Osteoblast (primary cell): ENCODE data around the gene IFNAR2. TPM values are rescaled to one million over a fixed set of nuclear protein-coding genes. Genes with fewer than 3 reads are reported as not detected.

Source experiments
- DNase-seq: peaks from one replicate; pipeline ENCODE4 v3.0.0; 2011; ENCODE audit warnings: low spot score, mixed read lengths; ENCODE audit not compliant: insufficient read length; ENCODE audit errors: missing footprints
- H2AFZ ChIP-seq: 2 replicates; pipeline ENCODE4 v1.6.0; 2011; ENCODE audit warnings: mild to moderate bottlenecking, low read length
- H3K27ac ChIP-seq: 2 replicates; pipeline ENCODE4 v1.5.1; 2011; ENCODE audit warnings: mild to moderate bottlenecking, low read depth, low read length, moderate library complexity
- H3K27me3 ChIP-seq: 2 replicates; pipeline ENCODE4 v1.6.0; 2012; ENCODE audit warnings: mild to moderate bottlenecking, control low read depth, inconsistent platforms, low read length, moderate library complexity; ENCODE audit not compliant: insufficient read depth
- H3K36me3 ChIP-seq: 2 replicates; pipeline ENCODE4 v1.5.1; 2011; ENCODE audit warnings: mild to moderate bottlenecking, low read length, control low read depth, moderate library complexity; ENCODE audit not compliant: insufficient read depth
- H3K4me1 ChIP-seq: 2 replicates; pipeline ENCODE4 v1.5.1; 2011; ENCODE audit warnings: mild to moderate bottlenecking, low read length, control low read depth, moderate library complexity; ENCODE audit not compliant: insufficient read depth
- H3K4me2 ChIP-seq: 2 replicates; pipeline ENCODE4 v1.6.0; 2011; ENCODE audit warnings: mild to moderate bottlenecking, low read length; ENCODE audit not compliant: insufficient read depth
- H3K4me3 ChIP-seq: fragments of 200-600 bp; sonication (generic); 3 replicates; pipeline ENCODE4 v1.5.1; 2012; ENCODE audit warnings: mild to moderate bottlenecking, low read length, inconsistent platforms; ENCODE audit not compliant: insufficient read depth
- H3K79me2 ChIP-seq: 2 replicates; pipeline ENCODE4 v1.6.0; 2012; ENCODE audit warnings: mild to moderate bottlenecking, low read length, control low read depth, inconsistent platforms; ENCODE audit not compliant: insufficient read depth
- H3K9me3 ChIP-seq: 2 replicates; pipeline ENCODE4 v1.5.1; 2011; ENCODE audit warnings: low read depth, low read length, control low read depth
- H4K20me1 ChIP-seq: 2 replicates; pipeline ENCODE4 v1.6.0; 2012; ENCODE audit warnings: mild to moderate bottlenecking, low read length, control low read depth; ENCODE audit not compliant: insufficient read depth
- CTCF ChIP-seq: IDR thresholded peaks from 2 replicates; pipeline ENCODE4 v1.5.1; 2011; ENCODE audit warnings: mild to moderate bottlenecking, low read depth, low read length, moderate library complexity; ENCODE audit errors: extremely low read depth
- total RNA-seq: library from RNA; depleted of rRNA; stranded (reverse); fragments of >200 nt; gene quantifications from 2 replicates; pipeline ENCODE4 v1.2.3, GENCODE V29; 2012

Gene IFNAR2
- total RNA-seq, 1 donor = 4.0 TPM

GRCh38 chr21:33244779-33245105 lies 15.0 kb downstream of the IFNAR2 start:
- Histone ChIP-seq H3K4me3 (no peak overlapping the region), H3K27me3 (no peaks in the 10 kb centered on the region), H3K4me1 (no peaks in the 10 kb centered on the region), H3K4me2 (no peak overlapping the region), H4K20me1 (no peaks in the 10 kb centered on the region), H2AFZ (no peak overlapping the region), H3K27ac (no peak overlapping the region), H3K9me3 (no peaks in the 10 kb centered on the region), H3K79me2 (peaks cover 5% of the 10 kb centered on the region), H3K36me3 (peaks cover 26% of the 10 kb centered on the region)
- no peak for DNase-seq
- TF ChIP-seq CTCF = no peak

- Histone ChIP-seq H3K9me3 (no peaks in the 10 kb centered on the region), H3K36me3 (peaks cover 32% of the 10 kb centered on the region), H3K4me1 (no peaks in the 10 kb centered on the region), H4K20me1 (no peaks in the 10 kb centered on the region), H3K4me2 (no peak overlapping the region), H2AFZ (no peak overlapping the region), H3K27me3 (no peaks in the 10 kb centered on the region), H3K4me3 (no peak overlapping the region), H3K79me2 (no peaks in the 10 kb centered on the region), H3K27ac (no peak overlapping the region)
- TF ChIP-seq CTCF = no peak
- no peak for DNase-seq
Observed at GRCh38 chr21:33245289-33245918, 15.7 kb downstream of the IFNAR2 start.

- H3K4me3 ChIP-seq = no peak overlapping the region
- no peaks in the 10 kb centered on the region for H3K4me1 ChIP-seq
- no peak overlapping the region for H3K4me2 ChIP-seq
- no peaks in the 10 kb centered on the region for H3K9me3 ChIP-seq
- TF ChIP-seq CTCF = no peak
- no peak overlapping the region for H3K27ac ChIP-seq
- H3K27me3 ChIP-seq = no peaks in the 10 kb centered on the region
- H4K20me1 ChIP-seq = no peaks in the 10 kb centered on the region
- no peak overlapping the region for H2AFZ ChIP-seq
- DNase-seq = no peak
- no peaks in the 10 kb centered on the region for H3K79me2 ChIP-seq
- H3K36me3 ChIP-seq = peaks cover 37% of the 10 kb centered on the region
Observed at GRCh38 chr21:33246506-33246905, 16.8 kb downstream of the IFNAR2 start.

- H3K79me2 ChIP-seq = no peaks in the 10 kb centered on the region
- H2AFZ ChIP-seq = no peak overlapping the region
- no peaks in the 10 kb centered on the region for H3K27me3 ChIP-seq
- H3K36me3 ChIP-seq = peaks cover 37% of the 10 kb centered on the region
- no peak overlapping the region for H3K27ac ChIP-seq
- TF ChIP-seq CTCF = no peak
- H3K9me3 ChIP-seq = no peaks in the 10 kb centered on the region
- DNase-seq = no peak
- H3K4me2 ChIP-seq = no peak overlapping the region
- H3K4me3 ChIP-seq = no peak overlapping the region
- no peaks in the 10 kb centered on the region for H3K4me1 ChIP-seq
- H4K20me1 ChIP-seq = no peaks in the 10 kb centered on the region
Observed at GRCh38 chr21:33246963-33247362, 17.2 kb downstream of the IFNAR2 start.
